Nephron (organoid): ENCODE results near the gene VTA1.

ENCODE experiments used
- H3K27ac Mint-ChIP-seq, 3 experiments: 2 replicates each; pipeline ENCODE4 v1.8.0; 2020; ENCODE audit warnings: mixed read lengths in 3 of 3, mild to moderate bottlenecking in 2 of 3, moderate library complexity in 1 of 3
- H3K27me3 Mint-ChIP-seq: 2 replicates; pipeline ENCODE4 v1.8.0; 2021; ENCODE audit warnings: low read depth, mild to moderate bottlenecking, moderate library complexity, mixed read lengths
- H3K36me3 Mint-ChIP-seq: 2 replicates; pipeline ENCODE4 v1.8.0; 2020; ENCODE audit warnings: low read depth, mixed read lengths
- H3K4me1 Mint-ChIP-seq: 2 replicates; pipeline ENCODE4 v1.8.0; 2020; ENCODE audit warnings: mixed read lengths
- H3K4me3 Mint-ChIP-seq, 3 experiments: 2 replicates each; pipeline ENCODE4 v1.8.0; 2020; ENCODE audit warnings: mild to moderate bottlenecking in 3 of 3, mixed read lengths in 3 of 3, moderate library complexity in 2 of 3
- H3K9me3 Mint-ChIP-seq: 2 replicates; pipeline ENCODE4 v1.8.0; 2020; ENCODE audit warnings: mixed read lengths
- CTCF ChIP-seq, 3 experiments: fragments of 200-600 bp; sonication (generic); IDR thresholded peaks; one replicate each; pipeline ENCODE4 v1.5.0; 2021; ENCODE audit warnings: antibody characterized with exemption in 3 of 3; ENCODE audit not compliant: unreplicated experiment in 3 of 3

Gene VTA1

DNA sequence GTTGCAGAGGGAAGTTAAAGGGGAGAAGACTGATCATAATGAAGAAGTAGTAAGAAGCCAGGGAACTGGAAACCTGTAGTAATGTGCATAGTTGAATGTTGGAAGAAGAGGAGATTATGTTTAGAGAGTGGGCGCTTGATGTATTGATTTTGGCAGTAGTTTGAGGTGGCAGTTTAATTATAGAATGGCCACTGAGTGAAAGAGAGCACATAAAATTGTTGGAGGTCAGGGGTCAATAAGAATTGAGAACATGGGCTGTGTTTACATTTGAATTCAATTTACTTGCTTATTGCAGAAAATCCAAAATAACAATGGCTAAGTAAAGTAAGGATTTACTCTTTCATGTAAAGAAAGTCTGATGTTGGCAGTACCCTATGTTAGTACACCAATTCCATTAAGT is 15.7 kb downstream of the VTA1 start:
- H3K27me3 Mint-ChIP-seq, result no peaks in the 10 kb centered on the region
- H3K4me3 Mint-ChIP-seq, result no peak overlapping the region
- peaks cover 12% of the 10 kb centered on the region for H3K36me3 Mint-ChIP-seq
- TF ChIP-seq CTCF (IDR thresholded peaks at IDR 0.05; ENCODE audit: unreplicated experiment in 3 of 3), result no peak
- peaks cover 7% of the 10 kb centered on the region for H3K4me1 Mint-ChIP-seq
- no peaks in the 10 kb centered on the region for H3K9me3 Mint-ChIP-seq
- H3K27ac Mint-ChIP-seq, result peak overlapping the region in 1 of 3 experiments; percentile 1

GRCh38 chr6:142165227-142165626 is 18.2 kb downstream of the VTA1 start:
- no peak for TF ChIP-seq CTCF (IDR thresholded peaks at IDR 0.05; ENCODE audit: unreplicated experiment in 3 of 3)
- Mint-ChIP-seq H3K27ac (no peak overlapping the region), H3K4me3 (no peak overlapping the region)

GRCh38 chr6:142167071-142167470 is 20.0 kb downstream of the VTA1 start:
- Mint-ChIP-seq H3K9me3 (no peaks in the 10 kb centered on the region), H3K27me3 (no peaks in the 10 kb centered on the region), H3K36me3 (peaks cover 24% of the 10 kb centered on the region), H3K27ac (no peak overlapping the region), H3K4me1 (peaks cover 7% of the 10 kb centered on the region), H3K4me3 (no peak overlapping the region)
- TF ChIP-seq CTCF (IDR thresholded peaks at IDR 0.05; ENCODE audit: unreplicated experiment in 3 of 3), result no peak

More at GRCh38 chr6:142165227-142165626, 18.2 kb downstream of the VTA1 start:
- peaks cover 18% of the 10 kb centered on the region for H3K36me3 Mint-ChIP-seq
- no peaks in the 10 kb centered on the region for H3K9me3 Mint-ChIP-seq
- no peaks in the 10 kb centered on the region for H3K27me3 Mint-ChIP-seq
- H3K4me1 Mint-ChIP-seq, result peaks cover 7% of the 10 kb centered on the region

GRCh38 chr6:142167486-142167885 is 20.4 kb downstream of the VTA1 start:
- H3K4me1 Mint-ChIP-seq, result peaks cover 4% of the 10 kb centered on the region
- TF ChIP-seq CTCF (IDR thresholded peaks at IDR 0.05; ENCODE audit: unreplicated experiment in 3 of 3), result no peak
- H3K27ac Mint-ChIP-seq, result no peak overlapping the region
- no peaks in the 10 kb centered on the region for H3K27me3 Mint-ChIP-seq
- H3K4me3 Mint-ChIP-seq, result no peak overlapping the region
- no peaks in the 10 kb centered on the region for H3K9me3 Mint-ChIP-seq
- H3K36me3 Mint-ChIP-seq, result peaks cover 28% of the 10 kb centered on the region

DNA sequence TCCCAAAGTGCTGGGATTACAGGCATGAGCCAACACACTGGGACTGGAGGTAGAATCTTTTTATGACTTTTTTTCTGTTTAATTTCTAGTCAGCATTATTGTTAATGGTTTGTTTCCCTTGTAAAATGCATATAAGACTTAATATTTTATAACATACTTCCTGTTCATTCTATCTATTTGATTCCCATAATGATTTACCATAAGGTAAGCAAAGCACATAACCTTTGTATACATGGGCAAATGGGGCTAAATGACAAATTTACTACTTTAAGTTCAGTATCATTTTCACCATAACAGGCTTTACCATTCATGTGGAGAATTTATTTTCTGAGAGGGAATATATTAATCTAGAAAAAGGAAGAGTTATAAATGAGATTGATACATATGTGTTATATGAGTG is 24.3 kb downstream of the VTA1 start:
- H3K27me3 Mint-ChIP-seq, result no peaks in the 10 kb centered on the region
- H3K36me3 Mint-ChIP-seq, result peaks cover 59% of the 10 kb centered on the region
- no peak overlapping the region for H3K27ac Mint-ChIP-seq
- H3K9me3 Mint-ChIP-seq, result no peaks in the 10 kb centered on the region
- H3K4me3 Mint-ChIP-seq, result no peak overlapping the region
- TF ChIP-seq CTCF (IDR thresholded peaks at IDR 0.05; ENCODE audit: unreplicated experiment in 3 of 3), result no peak
- H3K4me1 Mint-ChIP-seq, result no peaks in the 10 kb centered on the region

- no peak overlapping the region for H3K27ac Mint-ChIP-seq
These were observed 25.7 kb downstream of the VTA1 start for GRCh38 chr6:142172758-142173157.

More at GRCh38 chr6:142172758-142173157, 25.7 kb downstream of the VTA1 start:
- H3K4me1 Mint-ChIP-seq, result no peaks in the 10 kb centered on the region
- H3K9me3 Mint-ChIP-seq, result peaks cover 5% of the 10 kb centered on the region
- peaks cover 66% of the 10 kb centered on the region for H3K36me3 Mint-ChIP-seq
- no peak overlapping the region for H3K4me3 Mint-ChIP-seq
- no peaks in the 10 kb centered on the region for H3K27me3 Mint-ChIP-seq
- no peak for TF ChIP-seq CTCF (IDR thresholded peaks at IDR 0.05; ENCODE audit: unreplicated experiment in 3 of 3)
